ENCODE results near the gene BLTP3A.
A peak's percentile ranks its signal among the peaks of the same experiment; 100 is the strongest.

BLTP3A gene

DNA sequence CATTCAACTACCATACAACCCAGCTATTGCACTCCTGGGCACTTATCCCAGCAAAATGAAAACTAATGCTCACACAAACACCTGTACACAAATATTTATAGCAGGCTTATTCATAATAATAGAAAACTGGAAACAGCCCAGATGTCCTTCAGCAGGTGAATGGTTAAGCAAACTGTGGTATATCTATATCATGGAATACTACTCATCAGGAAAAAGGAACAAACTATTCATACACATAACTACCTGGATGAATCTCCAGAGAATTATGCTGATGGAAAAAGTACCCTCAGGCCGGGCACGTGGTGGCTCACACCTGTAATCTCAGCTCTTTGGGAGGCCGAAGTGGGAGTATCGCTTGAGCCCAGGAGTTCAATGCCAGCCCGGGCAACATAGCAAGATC is 3.8 kb upstream of the BLTP3A start:
- Histone ChIP-seq H3K27me3 (replicated peaks; ENCODE audit: insufficient read depth, low read length) (no peaks in the 10 kb centered on the region), H3K9ac (ENCODE audit: low read length) (no peak overlapping the region), H2AFZ (ENCODE audit: low read length) (no peak overlapping the region), H3F3A (ENCODE audit: insufficient read depth, low read length) (peaks cover 9% of the 10 kb centered on the region), H3K9me2 (replicated peaks; ENCODE audit: insufficient read depth, low read length) (no peaks in the 10 kb centered on the region), H3K36me3 (replicated peaks; ENCODE audit: insufficient read depth, low read length) (no peaks in the 10 kb centered on the region), H4K20me1 (ENCODE audit: insufficient read depth, low read length) (no peaks in the 10 kb centered on the region), H3K27ac (ENCODE audit: low read length) (no peak overlapping the region), H3K4me1 (ENCODE audit: low read length) (no peaks in the 10 kb centered on the region), H3K9me3 (replicated peaks; ENCODE audit: insufficient read depth, low read length) (no peaks in the 10 kb centered on the region), H3K4me2 (ENCODE audit: low read depth, low read length) (no peak overlapping the region), H3K79me2 (ENCODE audit: low read length) (peaks cover 11% of the 10 kb centered on the region), H3K4me3 (ENCODE audit: low read length) (no peak overlapping the region)
- DNase-seq: no peak
- TF ChIP-seq EZH2 (optimal IDR thresholded peaks at IDR 0.05; ENCODE audit: low read depth, low read length) (no peak), EZH2phosphoT487 (IDR thresholded peaks at IDR 0.05; ENCODE audit: low read length) (no peak)
- TF ChIP-seq, protein P1, sequence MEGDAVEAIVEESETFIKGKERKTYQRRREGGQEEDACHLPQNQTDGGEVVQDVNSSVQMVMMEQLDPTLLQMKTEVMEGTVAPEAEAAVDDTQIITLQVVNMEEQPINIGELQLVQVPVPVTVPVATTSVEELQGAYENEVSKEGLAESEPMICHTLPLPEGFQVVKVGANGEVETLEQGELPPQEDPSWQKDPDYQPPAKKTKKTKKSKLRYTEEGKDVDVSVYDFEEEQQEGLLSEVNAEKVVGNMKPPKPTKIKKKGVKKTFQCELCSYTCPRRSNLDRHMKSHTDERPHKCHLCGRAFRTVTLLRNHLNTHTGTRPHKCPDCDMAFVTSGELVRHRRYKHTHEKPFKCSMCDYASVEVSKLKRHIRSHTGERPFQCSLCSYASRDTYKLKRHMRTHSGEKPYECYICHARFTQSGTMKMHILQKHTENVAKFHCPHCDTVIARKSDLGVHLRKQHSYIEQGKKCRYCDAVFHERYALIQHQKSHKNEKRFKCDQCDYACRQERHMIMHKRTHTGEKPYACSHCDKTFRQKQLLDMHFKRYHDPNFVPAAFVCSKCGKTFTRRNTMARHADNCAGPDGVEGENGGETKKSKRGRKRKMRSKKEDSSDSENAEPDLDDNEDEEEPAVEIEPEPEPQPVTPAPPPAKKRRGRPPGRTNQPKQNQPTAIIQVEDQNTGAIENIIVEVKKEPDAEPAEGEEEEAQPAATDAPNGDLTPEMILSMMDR (IDR thresholded peaks at IDR 0.05; ENCODE audit: low read length): no peak

DNA sequence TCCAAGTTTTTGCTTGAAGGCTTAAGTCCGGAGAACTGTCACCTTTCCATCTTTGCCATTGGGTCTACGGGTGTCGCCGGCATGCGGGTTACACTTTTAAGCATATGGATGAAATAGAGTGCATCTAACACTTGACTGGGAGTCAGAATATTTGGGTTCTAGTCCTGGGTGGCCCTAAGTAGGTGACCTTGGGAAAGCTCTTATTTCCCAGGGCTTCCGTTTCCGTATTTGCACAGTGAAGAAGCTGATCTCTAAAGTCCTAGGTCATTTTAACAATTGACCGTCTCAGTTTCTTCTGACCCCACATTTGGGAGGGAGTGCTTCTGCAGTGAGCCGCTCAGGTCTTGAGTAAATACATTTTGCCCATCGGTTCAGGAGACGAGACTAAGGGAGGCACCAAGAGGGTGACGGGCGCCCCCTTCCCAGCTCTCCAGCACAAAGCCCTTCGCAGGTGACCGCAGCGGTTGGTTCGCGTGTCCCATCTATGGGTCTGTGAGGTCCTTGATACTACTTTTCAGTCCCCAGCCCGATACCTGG is 651 bp upstream of the BLTP3A start:
- no peaks in the 10 kb centered on the region for H3K36me3 ChIP-seq (replicated peaks; ENCODE audit: insufficient read depth, low read length)
- H3K4me3 ChIP-seq (ENCODE audit: low read length): peak overlapping the region; percentile 73
- peak overlapping the region; percentile 60 for H3K9ac ChIP-seq (ENCODE audit: low read length)
- peak overlapping the region; percentile 85 for H2AFZ ChIP-seq (ENCODE audit: low read length)
- DNase-seq: peak; percentile 45
- no peaks in the 10 kb centered on the region for H3K9me3 ChIP-seq (replicated peaks; ENCODE audit: insufficient read depth, low read length)
- H4K20me1 ChIP-seq (ENCODE audit: insufficient read depth, low read length): no peaks in the 10 kb centered on the region
- H3K4me1 ChIP-seq (ENCODE audit: low read length): 0 out of 2 replicates have a peak, but pooled peaks cover 3% of the 10 kb centered on the region
- TF ChIP-seq, protein P1 (IDR thresholded peaks at IDR 0.05; ENCODE audit: low read length): peak; percentile 31; the same call in 1 of the 2 replicates
- no peak for TF ChIP-seq EZH2phosphoT487 (IDR thresholded peaks at IDR 0.05; ENCODE audit: low read length)
- H3K79me2 ChIP-seq (ENCODE audit: low read length): peaks cover 41% of the 10 kb centered on the region
- H3K27ac ChIP-seq (ENCODE audit: low read length): peak overlapping the region; percentile 70
- H3K9me2 ChIP-seq (replicated peaks; ENCODE audit: insufficient read depth, low read length): no peaks in the 10 kb centered on the region
- peak overlapping the region; percentile 86 for H3K4me2 ChIP-seq (ENCODE audit: low read depth, low read length)
- H3K27me3 ChIP-seq (replicated peaks; ENCODE audit: insufficient read depth, low read length): no peaks in the 10 kb centered on the region
- H3F3A ChIP-seq (ENCODE audit: insufficient read depth, low read length): peaks cover 9% of the 10 kb centered on the region

DNA sequence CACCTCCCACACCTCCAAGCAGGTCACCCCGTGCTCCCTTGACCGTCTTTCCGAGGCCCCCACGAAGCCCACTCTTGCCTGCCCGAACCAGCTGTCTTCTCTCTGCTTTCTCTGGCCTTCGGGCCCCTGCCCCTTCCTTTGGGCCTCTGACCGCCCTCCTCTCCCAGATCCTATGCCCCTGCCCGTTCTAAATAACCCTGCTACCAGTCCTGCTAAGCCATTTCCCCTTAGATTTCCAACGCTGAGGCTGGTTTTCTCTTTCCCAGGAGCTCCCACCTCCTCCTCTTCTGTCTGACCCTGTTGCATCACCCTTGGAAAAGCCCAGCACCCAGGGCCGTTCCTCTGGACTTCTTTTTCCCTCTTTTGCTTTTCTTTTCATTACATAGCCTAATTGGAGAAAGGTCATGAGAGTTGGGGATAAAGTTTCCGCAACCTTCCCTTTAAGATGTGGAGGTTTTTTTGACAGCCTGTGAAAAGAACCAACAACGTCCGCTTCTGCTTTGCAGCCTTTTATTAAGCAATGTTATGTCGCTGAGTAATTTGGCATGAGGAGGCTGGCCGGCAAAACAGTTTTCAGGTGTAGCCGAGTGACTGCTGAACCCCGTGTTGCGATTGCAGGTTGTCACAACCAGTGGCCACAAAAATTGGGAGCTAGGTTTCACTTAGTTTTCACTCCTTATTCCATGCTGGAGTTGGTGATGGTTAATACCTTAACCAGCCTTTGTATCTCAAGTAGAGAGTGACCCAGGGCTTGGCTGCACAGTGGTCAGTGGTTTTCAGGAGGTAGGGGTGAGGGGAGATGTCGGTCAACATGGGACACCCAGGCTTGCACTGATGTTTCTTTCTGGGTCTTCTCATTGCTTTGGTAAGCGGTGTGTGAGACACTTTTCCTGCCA is 970 bp downstream of the BLTP3A start:
- peak overlapping the region; percentile 62; the same call in 1 of the 2 replicates for H3K27ac ChIP-seq (ENCODE audit: low read length)
- H3K4me1 ChIP-seq (ENCODE audit: low read length): 0 out of 2 replicates have a peak, but pooled peaks cover 3% of the 10 kb centered on the region
- TF ChIP-seq EZH2 (optimal IDR thresholded peaks at IDR 0.05; ENCODE audit: low read depth, low read length) (no peak), EZH2phosphoT487 (IDR thresholded peaks at IDR 0.05; ENCODE audit: low read length) (no peak)
- TF ChIP-seq, protein P1 (IDR thresholded peaks at IDR 0.05; ENCODE audit: low read length): no peak
- H3F3A ChIP-seq (ENCODE audit: insufficient read depth, low read length): peaks cover 9% of the 10 kb centered on the region
- H3K4me3 ChIP-seq (ENCODE audit: low read length): peak overlapping the region; percentile 66
- H3K9me2 ChIP-seq (replicated peaks; ENCODE audit: insufficient read depth, low read length): no peaks in the 10 kb centered on the region
- no peaks in the 10 kb centered on the region for H3K36me3 ChIP-seq (replicated peaks; ENCODE audit: insufficient read depth, low read length)
- peak overlapping the region; percentile 76 for H2AFZ ChIP-seq (ENCODE audit: low read length)
- H3K9ac ChIP-seq (ENCODE audit: low read length): peak overlapping the region; percentile 91
- DNase-seq: peak; percentile 46
- no peaks in the 10 kb centered on the region for H3K27me3 ChIP-seq (replicated peaks; ENCODE audit: insufficient read depth, low read length)
- H3K9me3 ChIP-seq (replicated peaks; ENCODE audit: insufficient read depth, low read length): no peaks in the 10 kb centered on the region
- H4K20me1 ChIP-seq (ENCODE audit: insufficient read depth, low read length): no peaks in the 10 kb centered on the region; the same call in 1 of the 2 replicates
- peak overlapping the region; percentile 57 for H3K4me2 ChIP-seq (ENCODE audit: low read depth, low read length)
- H3K79me2 ChIP-seq (ENCODE audit: low read length): peaks cover 58% of the 10 kb centered on the region

All from MM.1S (cell line).